ENCODE results near the gene GRIP2.

Gene GRIP2

DNA sequence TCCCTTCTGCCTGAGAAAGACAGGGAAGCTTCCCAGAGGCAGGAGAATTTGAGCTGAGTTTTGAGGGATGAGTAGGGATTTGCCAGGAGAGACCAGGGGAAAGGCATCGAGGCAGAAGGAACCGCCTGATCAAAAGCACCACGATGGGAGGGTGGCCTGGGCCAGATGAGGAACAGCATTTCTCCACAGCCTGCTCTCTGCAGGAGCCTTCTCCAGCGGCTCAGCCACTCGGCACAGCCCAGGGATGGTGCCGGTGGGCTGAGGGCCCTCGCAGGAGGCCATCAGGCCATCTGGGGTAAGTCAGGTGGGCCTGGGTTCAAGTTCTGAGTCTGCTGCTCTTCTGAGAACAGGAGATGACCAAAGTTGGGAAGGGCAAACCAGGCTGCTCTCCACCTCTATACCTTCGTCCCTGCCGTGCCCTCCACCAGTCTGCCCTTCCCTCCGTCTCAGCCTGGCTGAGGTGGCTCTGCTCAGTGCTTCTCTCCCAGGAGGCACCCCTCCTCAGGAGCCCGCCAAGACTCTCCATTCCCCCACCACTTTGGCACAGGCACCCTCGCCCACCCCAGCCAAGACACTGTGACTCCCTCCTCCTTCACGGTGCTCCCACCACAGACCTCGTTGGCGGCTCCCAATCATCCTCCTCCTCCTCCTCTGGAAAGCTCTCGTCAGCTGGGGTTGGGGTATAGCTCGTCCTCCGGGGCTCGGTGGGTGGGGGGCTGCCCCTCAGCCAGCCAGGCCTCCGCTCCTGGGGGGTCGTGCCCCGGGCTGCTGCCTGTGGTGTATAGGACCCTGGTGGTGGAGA, 34.9 kb downstream of the GRIP2 start:
- no peak for DNase-seq

DNA sequence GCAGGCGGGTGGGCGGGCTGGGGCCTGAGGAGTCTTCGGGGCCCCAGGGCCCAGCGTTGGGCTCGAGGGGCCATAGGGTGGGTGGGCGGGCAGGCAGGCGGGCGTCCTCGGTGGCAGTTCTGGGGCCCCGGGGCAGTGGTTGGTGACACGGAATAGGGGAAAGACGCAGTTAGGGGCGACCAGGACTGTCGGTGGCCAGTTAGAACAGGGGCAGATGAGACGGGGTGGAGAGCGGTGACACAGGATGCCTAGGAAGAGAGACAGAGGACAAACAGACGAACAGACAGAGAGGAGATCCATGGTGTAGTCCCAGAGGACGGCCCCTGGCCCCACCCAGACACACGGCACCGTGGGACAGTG, 36.5 kb downstream of the GRIP2 start:
- no peak for DNase-seq

DNA sequence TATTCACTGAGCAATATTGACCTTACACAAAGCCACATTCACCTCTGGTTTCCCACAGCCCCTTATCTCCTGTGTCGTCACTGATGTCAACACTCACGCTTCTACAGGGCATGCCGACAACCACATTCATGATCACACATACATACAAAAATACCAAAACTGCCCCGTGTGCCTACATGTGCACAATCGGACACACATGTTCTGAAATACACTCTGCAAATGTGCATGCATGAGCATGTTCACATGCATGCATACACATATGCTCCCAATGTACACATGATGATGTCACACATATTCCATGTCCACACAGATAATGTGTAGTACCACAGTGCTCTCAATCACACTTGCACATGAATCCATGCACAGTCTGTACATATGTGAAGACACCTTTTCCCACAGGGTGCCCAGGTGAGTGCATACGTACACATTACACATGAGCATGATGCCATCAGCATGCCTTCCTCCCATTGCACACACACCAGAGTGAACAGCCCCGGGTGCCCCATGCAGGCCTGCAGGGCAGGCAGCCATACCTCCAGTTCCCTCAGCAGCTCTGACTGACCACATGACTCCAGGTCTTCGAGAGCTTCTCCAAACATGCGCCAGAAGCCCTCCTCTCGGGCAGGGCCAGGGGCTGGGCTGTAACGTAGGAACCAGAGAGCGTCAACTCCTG, 37.0 kb downstream of the GRIP2 start:
- DNase-seq, result no peak

DNA sequence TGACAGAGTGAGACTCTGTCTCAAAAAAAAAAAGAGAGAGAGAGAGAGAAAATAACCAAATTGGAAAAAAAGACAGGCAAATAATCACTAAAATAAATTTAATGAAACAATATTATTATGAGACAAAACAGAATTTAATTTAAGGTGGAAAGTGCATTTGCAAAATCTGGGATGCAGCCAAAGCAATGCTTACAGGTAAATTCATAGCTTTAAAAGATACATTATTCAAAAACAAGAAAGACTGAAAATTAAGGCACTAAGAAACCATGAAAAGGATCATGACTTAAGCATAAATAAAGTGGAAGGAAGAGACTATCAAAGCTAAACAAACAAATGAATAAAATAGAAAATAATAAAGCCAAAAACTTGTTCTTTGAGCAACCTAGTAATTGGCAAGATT, 37.7 kb downstream of the GRIP2 start:
- no peak for DNase-seq

DNA sequence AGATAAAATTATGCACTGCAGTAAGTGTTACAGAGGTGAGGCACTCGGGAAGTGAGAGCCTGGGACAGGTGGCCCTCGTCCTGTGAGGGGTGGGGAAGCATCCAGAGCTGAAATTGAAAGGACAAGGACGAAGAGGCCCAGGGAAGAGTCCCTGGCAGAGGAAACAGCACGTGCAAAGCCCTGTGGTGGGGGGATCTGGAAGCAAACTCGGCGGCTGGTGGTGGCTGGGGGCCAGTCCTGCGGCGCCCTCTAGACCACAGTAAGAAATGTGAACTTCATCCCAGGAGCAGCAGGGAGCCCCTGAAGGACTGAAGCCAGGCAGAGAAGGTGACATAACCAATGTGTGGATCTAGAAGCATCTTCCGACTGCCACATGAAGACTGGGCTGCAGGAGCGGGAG, 42.8 kb downstream of the GRIP2 start:
- DNase-seq, result no peak

DNA sequence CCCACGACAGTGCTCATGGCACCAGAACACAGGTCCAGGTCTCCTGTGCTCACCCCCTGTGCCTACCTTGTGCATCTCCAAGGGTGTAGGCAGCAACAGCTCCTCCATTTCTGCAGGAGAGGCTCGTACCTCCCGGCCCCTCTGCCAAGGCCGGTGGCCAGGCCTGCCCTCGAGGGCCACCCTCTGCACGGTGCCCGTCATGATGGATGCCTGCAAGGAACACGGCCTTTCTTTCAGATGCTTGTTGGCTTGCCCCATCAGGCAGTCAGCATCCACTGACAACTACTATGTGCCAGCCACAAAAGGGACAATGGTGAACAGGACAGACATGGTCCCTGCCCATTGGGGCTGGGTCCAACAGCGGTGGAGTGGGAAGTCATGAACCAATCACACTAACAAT, 43.8 kb downstream of the GRIP2 start:
- no peak for DNase-seq

DNA sequence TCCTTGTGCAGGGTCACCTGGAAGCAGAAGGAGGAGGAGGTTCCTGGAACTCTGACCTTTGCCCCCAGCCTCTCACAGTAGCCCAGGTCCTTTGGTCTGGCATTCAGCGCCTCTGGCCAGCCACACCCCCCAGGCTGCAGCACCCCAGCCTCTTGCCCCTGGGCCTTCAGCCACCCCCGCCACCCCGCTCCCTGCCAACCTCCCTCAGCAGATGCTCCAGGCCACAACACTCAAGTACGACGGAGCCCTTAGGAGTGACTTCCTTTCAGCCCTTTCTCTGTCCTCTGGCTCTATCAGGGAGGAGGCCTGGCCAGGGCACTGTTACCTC, 45.2 kb downstream of the GRIP2 start:
- no peak for DNase-seq

DNA sequence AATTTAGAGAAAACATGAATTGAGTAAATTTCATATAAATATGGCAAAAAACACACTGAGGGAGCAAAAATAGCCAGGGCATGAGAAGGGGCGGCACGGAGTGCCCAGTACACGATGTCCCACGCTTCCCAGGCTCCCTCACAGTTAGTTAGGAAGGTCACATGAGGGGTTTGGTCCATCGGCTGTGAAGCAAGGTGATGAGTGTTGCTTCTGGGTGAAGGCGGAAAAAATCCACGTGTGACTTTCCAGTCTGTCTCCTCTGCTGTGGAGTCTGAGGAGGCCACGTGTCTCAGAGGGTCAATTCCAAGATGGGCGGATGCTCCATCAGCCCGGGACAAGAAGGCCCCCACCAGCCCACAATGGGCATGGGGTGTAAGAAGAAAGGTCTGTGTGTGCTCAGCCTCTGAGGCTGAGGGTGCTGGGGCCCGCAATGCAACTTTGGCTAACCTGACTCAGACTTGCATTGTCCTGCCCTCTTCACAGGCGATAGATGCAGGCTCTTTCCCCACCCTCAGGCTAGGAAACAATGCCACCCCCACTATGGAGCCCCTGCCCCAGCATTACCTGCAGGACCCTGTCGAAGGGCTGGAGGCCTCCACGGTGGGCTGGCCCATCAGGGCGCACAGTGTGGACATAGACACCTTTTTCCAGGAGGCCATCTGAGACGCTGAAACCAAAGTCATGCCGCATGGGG, 45.7 kb downstream of the GRIP2 start:
- DNase-seq, result no peak

DNA sequence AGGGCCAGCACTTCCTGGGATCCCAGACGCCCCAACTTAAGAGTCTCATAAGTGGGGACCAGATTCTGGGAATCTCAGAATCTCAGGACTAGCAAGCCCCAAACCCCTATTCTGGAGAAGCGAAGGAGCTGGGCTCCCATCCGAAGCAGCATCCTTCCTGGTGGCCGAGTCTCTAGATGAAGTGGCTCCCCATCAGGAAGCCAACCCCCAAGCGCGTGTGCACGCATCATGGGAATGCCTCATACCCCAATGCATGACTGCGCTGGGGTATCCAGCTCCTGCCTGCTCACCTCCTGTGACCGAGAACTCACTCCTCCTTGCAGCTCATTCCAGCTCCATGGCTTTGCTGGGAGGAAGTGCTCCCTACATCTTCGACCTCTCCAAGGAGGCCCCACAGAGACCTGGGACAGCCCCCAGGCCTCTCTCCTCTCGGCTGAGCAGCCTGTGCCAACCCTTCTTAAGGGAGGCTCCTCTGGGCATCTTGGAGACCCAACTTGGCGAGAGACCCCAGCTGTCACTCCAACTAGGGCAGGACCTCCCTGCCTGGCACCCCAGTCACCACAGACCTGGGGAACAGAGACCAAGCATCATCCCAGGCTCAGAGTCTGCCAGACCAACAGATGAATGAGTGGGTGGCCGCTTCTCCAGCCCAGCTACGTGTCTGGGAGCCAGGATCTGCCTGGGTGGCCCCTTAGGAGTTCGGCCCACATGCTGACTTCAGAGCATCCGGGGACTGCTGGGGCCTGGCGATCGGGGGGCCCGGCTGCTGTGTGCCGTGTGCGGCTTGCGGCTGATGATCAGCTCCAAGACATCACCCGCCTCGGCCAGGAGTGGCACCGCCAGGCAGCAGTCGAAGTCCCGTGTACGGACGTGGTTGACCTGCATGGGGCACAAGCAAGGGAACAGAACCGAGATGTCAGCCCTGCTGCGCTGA, 46.9 kb downstream of the GRIP2 start:
- no peak for DNase-seq

DNA sequence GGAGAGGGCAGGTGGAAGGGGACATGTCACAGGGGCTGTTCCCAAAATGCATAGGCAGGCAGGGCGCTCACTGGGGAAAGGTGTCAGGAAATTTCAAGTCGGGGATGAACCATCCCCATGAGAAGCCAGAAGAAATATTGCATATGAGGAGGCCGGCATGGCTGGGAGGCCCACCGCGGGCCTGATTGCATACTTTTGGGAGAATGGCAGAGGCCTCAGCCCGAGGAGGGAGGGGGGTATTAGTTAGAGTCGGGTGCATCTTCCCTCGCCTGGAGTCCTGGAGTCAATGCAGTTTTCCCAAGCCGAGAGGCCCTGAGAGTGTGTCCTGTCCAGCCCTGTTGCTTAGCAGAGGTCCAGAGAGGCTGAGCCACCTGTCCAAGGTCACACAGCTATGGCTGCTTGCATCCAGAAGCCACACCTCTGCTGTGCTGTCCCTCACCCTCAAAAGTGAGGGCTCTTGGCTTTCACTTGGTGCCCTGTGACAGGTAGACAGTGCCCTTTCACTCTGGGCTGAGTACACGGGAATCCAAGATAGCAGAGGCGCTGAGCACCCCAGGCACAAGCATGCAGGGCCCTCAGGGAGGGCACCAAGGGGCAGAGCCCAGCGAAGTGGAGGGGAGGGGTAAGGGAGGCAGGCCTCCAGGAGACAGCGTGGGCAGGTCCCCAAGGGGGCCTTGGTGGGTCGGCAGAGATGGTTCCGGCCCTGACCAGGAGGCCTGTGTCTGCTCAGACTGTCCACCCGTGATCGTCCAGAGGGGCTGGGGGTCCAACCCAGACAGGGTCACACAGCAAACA, 48.5 kb downstream of the GRIP2 start:
- DNase-seq, result no peak

DNA sequence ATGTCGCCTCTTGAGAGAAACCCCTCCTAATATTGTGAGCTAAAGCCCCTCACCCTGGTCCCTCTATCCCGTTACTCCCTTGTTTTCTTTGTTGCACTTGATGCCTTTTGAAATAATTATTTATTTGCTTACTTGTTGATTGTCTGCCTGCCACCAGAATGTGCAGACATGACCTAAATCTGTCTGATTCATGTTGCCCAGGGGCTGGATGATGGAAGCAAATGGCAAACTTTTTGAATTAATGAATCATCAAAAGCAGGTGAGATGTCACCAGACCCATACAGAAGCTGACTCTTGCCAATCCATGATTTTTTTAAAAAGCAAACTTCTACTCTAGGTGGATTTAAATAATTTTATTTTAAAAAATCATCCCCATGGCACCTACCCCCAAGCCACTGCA, 49.3 kb downstream of the GRIP2 start:
- no peak for DNase-seq

DNA sequence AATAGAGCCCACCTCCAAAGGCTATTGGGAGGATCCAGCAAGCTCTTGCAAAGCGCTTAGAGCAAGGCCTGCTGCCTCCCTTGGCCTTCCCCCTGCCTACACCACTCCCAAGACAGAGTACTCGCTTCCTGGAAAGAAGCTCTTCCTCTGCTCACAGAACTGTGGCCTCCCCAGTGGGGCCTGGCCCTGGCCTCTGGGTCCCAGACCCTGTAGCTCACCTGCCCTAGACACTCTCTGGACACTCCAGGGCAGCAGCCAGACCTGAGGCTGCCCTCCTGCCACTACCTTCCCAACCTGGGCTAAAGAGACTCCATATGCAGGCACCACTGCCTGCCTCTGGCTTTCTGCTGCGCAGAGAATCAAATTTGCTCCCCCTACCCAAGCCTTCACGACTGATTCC, 49.9 kb downstream of the GRIP2 start:
- no peak for DNase-seq

DNA sequence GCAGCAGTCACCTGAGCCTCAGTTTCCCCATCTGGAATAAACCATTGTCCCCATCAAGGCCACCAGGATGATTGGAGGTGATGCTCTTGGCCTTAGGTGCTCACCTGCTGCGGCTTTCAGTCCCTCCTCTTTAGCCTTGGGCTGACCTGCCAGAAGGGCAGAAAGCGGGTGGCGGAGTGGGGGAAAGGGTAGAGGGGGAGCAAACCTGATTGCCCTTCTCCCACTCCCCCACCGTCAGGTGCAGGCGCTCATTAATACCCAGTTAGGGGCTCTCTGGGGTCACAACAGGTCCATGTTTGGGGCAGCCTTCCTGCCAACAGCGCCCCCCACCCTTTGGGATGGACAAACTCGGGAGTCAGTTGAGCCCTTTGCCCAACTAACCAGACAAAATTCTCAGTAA, 50.5 kb downstream of the GRIP2 start:
- no peak for DNase-seq

DNA sequence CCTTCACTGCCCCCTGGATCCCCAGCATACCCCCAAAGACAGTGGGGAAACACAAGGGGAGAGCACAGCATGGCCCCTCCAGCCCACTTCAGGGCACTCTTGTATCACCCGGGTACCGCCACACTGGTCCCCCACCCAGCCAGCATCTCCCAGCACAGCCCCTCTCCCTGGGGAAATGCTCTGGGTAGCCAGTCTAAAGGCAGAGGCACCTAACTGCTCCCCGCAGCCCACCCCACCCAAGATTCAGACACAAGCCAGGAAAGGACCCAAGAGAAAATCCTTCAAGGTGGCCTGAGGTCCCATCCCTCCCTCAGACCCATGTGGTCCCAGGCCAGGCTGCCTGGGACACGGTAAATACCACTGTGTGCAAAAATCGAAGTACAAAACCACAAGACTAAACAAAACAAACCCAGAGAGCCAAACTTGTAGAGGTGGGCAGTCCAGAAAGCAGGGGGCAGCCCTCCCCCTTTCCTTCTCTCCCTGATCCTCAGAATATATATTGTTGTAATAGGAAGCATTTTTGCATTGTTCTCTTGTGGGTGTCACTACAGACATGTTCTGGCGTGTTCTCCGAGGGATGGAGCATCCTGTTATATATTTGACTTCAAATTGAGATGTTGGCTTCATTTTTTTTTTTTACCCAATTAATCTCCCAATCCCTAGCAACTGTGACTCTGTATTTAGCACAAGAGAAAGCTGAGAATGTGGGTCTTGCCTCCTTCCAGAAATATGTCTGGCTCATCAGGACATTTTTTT, 51.7 kb downstream of the GRIP2 start:
- no peak for DNase-seq

DNA sequence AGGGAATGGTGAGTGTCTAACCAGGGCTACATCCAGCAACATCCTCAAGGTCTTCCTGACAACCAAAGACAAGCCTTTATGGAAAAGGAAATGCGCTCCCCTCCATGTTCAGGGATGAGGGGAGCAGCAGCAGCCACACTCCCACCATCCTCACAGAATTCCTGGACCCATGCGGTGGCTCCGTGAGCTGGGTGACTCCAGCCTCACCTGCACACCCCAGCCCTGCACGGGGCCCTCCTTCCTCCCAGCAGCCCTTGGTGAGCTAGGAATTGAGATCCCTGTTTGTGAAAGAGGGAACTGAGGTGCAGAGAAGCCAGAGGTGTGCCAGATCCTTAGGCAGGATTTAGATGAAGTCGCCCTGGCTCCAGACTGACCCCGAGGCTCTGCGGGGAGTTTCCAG, 52.3 kb downstream of the GRIP2 start:
- DNase-seq, result no peak

DNA sequence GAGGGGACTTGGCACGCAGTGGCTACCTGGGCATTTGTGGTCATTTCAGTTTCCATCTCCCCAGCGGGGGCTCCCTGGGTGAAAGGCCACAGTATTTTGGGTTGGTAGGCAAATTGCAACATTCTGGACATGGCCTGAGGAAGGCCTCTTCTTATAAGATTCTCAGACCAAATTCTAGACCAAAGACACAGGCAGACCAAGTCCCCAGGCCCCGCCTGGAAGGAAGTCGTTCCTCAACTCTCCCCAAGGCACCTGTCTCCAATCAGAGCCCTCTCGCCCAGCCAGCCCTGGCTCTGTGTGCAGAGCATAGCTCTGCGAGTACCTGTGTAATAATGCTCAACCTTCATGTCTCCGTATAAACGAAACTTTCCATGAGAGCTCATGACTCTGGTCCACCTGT, 53.1 kb downstream of the GRIP2 start:
- DNase-seq, result no peak

DNA sequence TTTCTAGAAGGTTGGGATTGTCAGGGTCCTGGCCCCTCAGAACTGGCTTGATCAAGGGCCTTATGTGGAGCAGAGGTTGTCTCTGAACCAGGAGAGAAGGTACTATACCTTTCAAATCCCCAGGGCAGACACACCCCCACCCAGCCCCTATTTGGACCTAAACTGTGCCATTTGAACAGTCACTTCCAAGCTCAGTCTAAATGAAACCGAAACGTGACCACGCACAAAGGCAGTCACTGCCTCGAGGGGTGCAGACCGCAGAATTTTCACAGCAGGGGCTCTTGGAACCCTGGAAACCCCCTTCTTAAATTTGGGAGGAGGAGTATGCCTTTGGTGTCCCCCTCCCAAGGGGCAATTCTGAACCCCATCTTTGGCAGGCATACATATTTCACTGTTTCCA, 53.7 kb downstream of the GRIP2 start:
- DNase-seq, result no peak

DNA sequence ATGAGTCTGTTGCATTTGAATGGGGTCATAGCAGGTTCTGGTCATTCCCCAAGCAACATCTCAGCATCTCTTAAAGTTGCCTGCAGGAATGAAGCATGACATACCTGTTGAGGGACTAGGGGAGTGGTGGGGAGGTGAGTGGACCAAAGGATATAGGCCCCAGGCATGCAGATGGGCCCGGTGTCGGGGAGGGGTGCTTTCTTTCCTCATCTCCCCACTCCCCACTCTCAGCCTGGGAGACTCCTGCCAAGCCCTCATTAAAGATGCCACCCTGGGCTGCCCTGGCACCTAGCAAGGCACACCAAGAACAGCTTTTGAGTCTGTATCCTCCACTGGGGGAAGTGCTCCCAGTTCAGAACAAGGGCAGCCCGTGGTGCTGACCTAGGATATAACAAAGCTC, 54.2 kb downstream of the GRIP2 start:
- DNase-seq, result no peak

DNA sequence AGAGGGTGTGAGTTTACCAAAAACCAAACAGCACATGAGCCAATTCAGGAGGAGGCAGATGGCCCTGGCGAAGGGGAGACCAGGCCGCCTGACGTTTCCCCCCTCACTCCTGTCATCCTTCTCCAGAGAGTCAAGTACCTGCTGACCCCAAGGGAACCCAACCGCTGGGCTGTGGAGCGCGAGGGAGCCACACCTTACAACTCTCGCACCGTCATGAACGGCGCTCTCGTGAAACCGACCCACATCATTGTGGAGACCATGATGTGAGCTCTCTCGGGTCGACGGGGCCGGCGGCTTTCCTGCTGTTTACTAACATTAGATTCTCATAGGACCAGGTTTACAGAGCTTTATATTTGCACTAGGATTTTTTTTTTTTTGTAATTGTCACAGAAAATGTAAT, 55.4 kb downstream of the GRIP2 start:
- DNase-seq, result no peak

DNA sequence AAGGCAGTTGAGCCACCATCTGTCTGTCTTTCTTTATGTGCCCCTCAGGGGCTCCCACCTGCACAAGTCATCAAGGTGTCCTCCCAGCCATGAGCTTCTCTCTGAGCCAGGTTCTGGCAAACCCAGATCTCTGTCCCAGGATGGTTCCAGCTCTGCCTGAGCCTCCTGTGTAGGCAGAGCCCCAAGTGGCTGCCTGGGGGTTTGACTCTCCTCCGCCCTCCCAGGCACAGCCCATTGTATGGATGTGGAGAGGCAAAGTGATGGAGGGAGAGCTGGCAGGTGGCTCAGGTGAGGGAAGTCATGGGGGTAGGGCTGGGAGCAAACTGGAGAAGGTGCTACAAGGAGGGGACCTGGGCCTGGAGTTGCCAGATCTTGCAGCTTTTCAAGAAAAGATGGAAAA, 56.9 kb downstream of the GRIP2 start:
- DNase-seq, result no peak

DNA sequence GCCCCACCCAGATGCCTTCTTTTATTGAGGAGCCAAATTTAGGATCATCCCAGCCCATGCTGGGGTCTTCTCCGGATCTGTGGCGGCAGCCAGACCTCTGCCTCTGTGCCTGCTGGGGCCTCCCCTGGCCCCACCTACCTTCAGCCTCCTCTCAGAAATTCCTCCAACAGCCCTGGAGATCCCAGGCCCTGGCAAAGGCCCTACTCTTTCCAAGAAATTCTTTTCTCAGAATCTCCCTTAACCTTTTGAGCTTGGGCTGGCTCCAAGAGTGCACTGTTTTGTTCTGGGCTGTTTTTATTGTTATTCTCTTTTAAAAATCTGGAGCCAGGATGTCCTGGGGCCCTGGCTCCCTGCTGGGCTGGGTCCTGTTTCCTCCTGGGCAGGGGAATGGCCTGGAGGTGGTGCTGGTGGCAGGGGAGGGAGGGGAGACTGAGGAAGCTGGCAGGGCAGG, 57.8 kb downstream of the GRIP2 start:
- DNase-seq, result no peak
